Measurements from ENCODE around the gene WIPF1.

WIPF1 gene

DNA sequence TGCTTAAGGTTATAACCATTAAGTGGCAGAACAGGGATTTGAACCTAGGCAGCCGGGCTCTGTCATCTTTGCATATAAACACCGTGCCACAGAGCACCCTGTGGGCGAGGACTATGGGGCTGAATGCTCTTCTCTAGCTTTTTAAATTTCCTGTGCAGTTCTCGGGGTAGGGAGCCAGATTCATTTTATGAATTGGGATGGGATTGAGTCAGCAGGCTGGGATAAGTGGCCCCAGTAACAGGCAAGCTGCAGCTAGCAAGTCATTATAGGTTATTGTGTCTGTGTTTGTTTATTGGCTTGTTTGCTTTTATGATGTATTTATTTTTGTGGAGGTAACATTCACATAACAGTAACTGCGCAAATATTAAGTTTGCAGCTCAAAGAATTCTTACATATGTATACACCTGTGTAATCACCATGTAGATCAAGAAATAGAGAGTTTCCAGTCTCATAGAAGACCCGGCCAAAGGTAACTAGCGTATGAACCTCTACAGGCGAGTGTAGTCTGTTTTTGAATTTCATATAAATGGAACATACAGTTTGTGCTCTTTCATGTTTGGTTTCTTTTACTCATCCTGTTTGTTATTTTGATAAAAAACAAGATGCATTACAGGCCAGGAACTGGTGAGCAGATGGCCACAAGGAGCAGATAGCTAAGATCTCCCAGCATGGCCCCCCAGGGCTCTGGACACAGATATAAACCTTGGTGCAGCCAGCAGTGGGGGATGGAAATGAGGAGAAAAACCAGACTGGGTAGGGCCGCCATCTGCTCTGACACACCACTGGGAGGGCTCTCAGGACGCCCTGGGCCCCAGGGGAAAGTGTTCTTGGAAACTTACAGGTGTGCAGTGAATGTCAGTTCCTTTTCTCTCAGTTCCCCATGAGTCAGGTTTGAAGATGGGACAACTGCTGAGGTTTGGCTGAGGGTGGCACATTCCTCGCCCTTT, 61.6 kb downstream of the WIPF1 start:
- no peak for DNase-seq (ENCODE audit: low read depth)

DNA sequence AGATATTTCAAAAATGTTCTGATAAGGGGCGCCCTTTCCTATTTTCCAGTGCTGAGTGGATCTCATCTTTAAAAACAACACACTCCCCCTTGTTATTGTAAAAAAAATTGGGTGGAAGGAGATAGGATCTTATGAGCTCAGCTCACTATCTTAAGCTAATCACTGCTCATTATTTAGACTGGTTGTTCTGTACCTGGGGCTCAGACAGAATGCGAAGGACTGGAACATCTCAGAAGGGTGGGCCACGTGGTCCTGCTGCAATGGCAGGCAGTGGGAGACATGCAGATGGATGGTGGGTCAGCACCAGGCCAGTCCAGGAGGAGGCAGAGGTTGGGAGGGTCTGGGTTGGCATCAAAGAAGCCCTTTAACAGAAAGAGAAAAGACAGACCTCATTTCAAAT, 62.5 kb downstream of the WIPF1 start:
- DNase-seq (ENCODE audit: low read depth): no peak

DNA sequence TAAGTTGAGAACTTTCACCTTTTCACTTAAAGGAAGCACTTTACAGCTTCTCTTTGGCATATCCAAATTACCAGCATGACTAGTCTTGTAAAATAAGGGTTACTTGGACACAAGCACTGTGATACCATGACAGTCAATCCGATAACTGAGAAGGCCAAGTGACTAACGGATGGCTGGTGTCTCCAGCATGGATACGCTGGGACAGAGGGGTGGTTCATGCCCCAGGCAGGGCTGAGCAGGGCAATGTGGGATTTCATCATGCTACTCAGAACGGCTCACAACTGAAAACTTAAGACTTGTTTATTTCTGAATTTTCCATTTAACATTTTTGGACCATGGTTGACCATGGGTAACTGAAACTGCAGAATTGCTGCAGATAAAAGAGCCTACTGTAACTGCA, 67.7 kb downstream of the WIPF1 start:
- no peak for DNase-seq (ENCODE audit: low read depth)

DNA sequence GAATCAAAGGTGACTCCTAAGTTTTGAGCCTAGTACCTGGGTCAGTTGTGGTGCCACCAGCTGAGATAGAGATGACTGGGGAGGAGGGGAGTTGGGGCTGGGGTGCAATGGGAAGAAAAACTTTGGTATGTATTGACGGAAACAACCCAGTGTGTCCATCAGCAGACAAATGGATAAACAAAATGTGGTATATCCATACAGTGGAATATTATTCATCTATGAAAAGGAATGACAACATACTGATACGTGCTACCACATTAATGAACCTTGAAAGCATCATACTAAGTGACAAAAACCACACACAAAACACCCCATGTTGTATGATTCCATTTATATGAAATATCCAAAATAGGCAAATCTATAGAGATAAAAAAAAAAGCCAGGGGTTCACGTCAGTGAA, 69.6 kb downstream of the WIPF1 start:
- DNase-seq (ENCODE audit: low read depth): no peak

DNA sequence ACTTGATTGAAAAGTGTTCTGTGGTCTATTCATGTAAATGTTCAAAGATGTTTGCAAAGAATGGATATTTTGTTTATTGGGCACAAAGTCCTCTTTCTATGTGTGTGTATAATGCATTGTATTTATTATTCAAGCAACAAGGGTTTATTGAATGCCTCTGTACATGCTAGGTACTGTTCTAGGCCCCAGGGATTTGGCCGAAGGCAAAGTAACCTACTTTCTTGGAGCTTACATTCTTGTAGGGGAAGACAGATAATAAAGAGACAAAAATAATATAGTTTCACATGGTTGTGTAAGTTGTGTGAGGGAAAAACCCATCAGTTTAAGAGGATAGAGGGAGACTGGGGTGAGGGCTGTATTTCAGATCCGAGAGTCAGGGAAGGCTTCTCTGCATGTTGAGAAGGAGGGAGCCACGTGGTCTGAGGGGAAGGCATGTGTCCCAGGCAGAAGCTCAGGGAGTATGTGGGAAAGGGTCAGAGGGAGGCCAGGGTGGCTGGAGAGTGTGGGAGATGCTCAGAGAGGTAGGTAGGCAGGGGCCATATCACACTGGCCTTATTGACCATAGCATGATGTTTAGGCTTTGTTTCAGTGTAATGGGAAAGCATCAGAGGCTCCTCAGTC, 70.4 kb downstream of the WIPF1 start:
- DNase-seq (ENCODE audit: low read depth): no peak

DNA sequence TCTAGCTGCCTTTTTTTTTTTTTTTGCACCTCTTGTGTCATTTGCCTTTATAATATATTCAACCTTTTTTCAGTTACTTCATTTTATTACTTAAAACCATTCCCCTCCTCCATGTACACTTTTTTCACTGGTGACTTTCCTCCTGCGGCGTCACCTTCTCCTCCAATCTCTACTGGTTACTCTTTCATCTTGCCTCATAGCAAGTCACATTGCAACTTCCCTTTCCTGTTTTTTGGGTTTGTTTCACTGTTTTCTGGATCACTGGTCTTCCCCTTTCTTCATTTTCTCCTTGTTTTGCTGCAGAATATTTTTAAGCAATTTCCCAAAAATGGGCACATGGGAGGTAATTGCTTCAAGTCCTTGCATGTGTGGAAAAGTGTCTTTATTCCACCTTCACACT, 73.1 kb downstream of the WIPF1 start:
- no peak for DNase-seq (ENCODE audit: low read depth)

DNA sequence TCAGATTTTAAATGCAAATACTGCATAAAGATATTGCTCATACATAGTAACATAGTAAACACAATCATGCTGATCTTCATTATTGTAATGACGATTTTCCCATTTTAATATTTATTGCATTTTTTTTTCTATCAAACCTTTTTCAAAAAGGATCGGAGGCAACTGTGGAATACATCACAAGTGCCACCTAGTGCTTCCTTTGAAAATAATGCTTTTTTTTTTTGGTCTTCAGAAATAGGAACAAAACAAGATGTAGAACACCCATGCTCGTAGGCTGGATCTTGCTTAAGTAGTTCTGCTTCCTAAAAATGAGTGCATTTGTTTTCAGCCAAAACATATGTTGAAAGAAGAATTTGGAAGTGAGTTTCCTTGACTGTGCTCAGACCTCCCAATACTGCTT, 75.1 kb downstream of the WIPF1 start:
- DNase-seq (ENCODE audit: low read depth): peak; percentile 45

DNA sequence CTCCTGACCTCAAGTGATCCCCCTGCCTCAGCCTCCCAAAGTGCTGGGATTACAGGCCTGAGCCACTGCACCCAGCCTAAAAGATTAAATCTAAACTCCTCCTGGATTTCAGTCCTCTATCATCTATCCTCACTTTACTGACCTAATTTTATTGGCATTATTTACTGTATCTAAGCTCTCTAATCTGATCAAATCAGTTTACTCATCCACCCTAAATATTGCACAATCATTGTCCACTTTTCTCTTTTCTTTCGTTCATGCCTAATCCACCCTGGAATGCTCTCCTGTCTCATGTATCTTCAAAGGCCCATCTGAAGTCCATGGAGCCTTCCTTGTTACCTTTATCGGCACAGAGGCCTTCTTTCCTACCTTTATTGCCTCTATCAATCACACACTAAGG, 79.2 kb downstream of the WIPF1 start:
- peak; percentile 10 for DNase-seq (ENCODE audit: low read depth)

DNA sequence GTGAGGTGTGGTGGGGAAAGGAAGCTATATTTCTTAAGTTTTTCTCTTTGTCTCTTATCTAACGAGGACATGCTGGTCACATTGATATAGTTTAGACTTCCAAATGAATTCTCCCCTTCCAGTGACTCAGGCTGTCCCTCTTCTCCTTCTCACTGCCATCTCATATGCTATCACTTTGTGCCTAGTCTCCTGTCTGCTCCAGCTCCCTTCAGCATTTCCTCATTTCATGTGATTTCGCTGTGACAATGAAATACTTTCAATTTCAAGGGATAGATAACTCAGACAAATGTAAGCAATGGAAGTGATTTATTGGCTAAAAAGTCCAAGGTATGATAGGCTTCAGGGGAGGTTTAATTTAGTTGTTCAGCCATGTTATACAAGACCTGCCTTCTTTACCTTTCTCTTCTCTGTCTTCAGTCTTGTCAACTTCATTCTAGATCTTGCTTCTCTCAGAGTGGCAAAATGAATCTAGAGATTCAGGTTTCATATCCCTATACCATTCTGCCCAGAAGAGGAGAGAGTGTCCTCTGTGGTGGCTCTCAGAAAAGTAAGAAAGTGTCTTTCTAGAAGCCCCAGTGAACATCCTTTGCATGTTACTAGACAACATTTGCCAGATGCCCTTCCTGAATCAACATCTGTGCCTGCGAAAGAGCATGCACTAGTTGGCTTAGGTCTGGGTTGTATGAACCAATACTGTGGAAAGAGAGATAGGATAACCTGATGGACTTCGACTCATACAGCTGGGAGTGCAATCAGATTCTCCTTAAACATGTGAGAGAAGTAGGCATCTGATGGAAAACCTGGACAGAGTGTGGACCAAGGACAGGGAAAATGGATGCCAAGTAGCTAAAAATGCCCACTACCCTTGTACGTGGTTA, 80.9 kb downstream of the WIPF1 start:
- no peak for DNase-seq (ENCODE audit: low read depth)

DNA sequence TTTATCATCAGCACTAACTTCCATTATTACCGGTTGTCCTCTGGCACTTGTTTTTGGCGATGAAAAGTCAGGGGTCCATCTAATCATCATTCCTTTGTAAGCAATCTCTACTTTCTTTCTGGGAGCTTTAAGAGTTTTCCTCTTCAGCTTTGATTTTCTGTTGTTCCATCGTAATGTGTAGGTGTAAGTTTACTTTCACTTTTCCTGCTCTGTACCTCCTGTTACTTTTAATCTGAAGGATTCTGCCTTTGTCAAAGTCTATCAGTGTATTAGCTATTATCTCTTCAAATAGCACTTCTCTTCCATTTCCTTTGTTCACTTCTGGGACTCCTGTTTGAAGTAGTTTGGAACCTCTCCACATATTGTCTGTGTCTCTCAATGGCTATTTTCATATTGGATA, 85.3 kb downstream of the WIPF1 start:
- no peak for DNase-seq (ENCODE audit: low read depth)

DNA sequence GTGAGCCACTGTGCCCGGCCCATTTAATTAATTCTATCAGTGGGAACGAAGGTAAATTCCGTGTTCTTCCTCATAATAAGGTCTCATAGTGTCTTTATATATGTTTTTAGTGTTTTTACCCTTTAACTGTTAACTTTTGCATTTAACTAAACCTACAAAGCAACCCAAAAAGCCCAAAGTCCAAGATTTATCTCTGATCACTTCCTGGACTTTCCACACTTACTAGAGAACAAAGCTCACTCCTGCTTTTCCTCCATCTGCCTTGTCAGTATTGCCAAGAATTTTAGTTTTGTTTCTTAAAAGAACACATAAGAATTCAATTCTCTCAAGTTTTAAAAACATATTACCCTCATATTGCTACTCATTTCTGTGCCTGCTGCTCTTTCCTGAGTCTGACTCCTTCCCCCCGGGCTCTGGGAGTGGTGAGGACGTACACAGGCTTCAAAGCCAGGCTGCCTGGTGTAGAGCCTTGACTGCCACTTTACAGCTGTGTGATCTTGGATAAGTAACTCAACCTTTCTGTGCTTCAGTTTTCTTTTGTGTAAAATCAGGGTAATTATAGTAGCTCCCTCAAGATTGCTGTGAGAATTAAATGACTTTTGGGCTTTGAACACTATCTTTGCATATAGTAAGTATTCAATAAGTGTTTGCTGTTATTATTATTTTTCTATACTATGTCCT, 85.9 kb downstream of the WIPF1 start:
- no peak for DNase-seq (ENCODE audit: low read depth)

DNA sequence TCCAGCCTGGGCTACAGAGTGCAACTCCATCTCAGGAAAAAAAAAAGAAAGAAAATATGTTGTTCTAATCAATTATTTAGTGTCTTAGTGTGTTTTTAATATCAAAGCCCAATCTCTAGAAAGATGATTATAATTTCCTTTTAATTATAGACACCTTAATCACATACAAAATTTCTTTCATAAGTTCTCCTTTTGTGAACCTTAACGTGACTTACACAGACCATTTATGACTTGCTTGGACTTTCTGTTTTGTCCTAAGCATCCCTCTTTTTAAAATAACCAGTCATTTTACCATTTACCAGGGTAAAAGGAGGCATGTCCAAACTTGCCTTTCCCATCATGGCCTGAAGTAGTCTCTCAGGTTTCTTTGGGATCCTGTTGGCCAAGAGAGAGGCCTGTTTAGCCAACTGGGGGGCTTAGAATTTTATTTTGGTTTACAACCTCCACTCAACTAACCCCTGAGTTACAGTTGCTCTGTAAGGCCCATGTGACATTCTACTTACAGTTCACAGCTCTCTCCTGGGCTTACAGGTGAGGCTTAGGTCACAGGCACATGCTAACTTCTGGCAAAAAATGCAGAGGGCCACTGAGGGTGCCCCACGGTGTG, 86.9 kb downstream of the WIPF1 start:
- peak; percentile 58 for DNase-seq (ENCODE audit: low read depth)

All from ELR (cell line).